Psoas muscle (tissue), 8 donors: ENCODE data around the gene SORBS1. TPM values are rescaled to one million over a fixed set of nuclear protein-coding genes. Genes with fewer than 3 reads are reported as not detected.

Experiments
- ATAC-seq, 4 donors: fragments of 200-7000 bp; cut with Tn5 transposase; one replicate each; pipeline ENCODE4 v1.9.1; 2020; ENCODE audit warnings: moderate library complexity in 3 of 4, mild to moderate bottlenecking in 2 of 4
- DNase-seq, 2 donors: peaks; one replicate each; pipeline ENCODE4 v3.0.0-alpha.2; 2020
- H3K27ac ChIP-seq: fragments of 200-600 bp; one replicate; pipeline ENCODE4 v1.8.0; 2022
- H3K27me3 ChIP-seq, 3 donors: fragments of 200-600 bp in 1 of 3; one replicate each; pipeline versions ENCODE4 v1.6.1 to v1.8.0; 2013 to 2022; ENCODE audit warnings: low read length in 2 of 3, mild to moderate bottlenecking in 2 of 3, moderate library complexity in 1 of 3; ENCODE audit not compliant: insufficient read depth in 3 of 3
- H3K36me3 ChIP-seq, 2 donors: fragments of 200-600 bp in 1 of 2; one replicate each; pipeline versions ENCODE4 v1.6.1 to v1.8.0; 2013 to 2022; ENCODE audit warnings: low read depth in 1 of 2, mild to moderate bottlenecking in 1 of 2, moderate library complexity in 1 of 2; ENCODE audit not compliant: insufficient read depth in 1 of 2
- H3K4me1 ChIP-seq: fragments of 200-600 bp; one replicate; pipeline ENCODE4 v1.8.0; 2022
- H3K4me3 ChIP-seq: fragments of 200-600 bp; one replicate; pipeline ENCODE4 v1.8.0; 2022; ENCODE audit warnings: mild to moderate bottlenecking
- H3K9me3 ChIP-seq: fragments of 200-600 bp; one replicate; pipeline ENCODE4 v1.8.0; 2022
- CTCF ChIP-seq: fragments of 200-600 bp; IDR thresholded peaks from one replicate; pipeline ENCODE4 v1.8.0; 2022; ENCODE audit warnings: antibody characterized with exemption
- WGBS, 3 donors: extraction: QIAGEN DNeasy Blood & Tissue Kit; methylation state at CpG; one replicate each; pipeline versions ENCODE4 v1.1.6 to v1.1.7; 2013; 5-methylcytosine and 5-hydroxymethylcytosine counted together
- intact Hi-C, 2 donors: fragments of 100-400 bp; cut with DNase I; formaldehyde crosslinking; loops; one replicate each; pipeline versions ENCODE4 v1.11.0 to v1.14.2; 2022
- polyA plus RNA-seq, 3 donors: library from polyadenylated mRNA; stranded (reverse); fragments of 200-250 nt; gene quantifications; one replicate each; pipeline ENCODE4 v1.2.3, GENCODE V29; 2013
- total RNA-seq, 4 donors: library from RNA; stranded (reverse); fragmentation: NEBNext Ultra II Directional in 2 of 4; extraction: Animal tissue kit (Norgen Biotek cat#: 25700) in 2 of 4; gene quantifications; one replicate each; pipeline versions ENCODE4 v1.2.1 to v1.2.4, GENCODE V29; 2021 to 2023
- donor health status: healthy with polysubstance abuse.
- donor health status: DM: no; HTN: no; CAD: no; lungs with moderate emphysema.
- donor health status: Bipolar disorder and iron deficiency.
- donor health status: healthy.
- donor health status: DM: yes; HTN: yes; CAD: no.
- donor health status: DM: no; HTN: no; CAD: no.
- donor health status: DM: no; HTN: no; CAD: no.
- donor health status: DM: yes; HTN: yes; CAD: no.

SORBS1 gene
- total and polyA plus RNA-seq, 7 donors, result 17.3 to 306 (median 145) TPM

GRCh38 chr10:95377950-95378349 lies 183.2 kb downstream of the SORBS1 start:
- Histone ChIP-seq H3K27me3 (no peaks in the 10 kb centered on the region), H3K9me3 (no peaks in the 10 kb centered on the region), H3K4me3 (no peak overlapping the region), H3K4me1 (no peaks in the 10 kb centered on the region), H3K27ac (peak overlapping the region; percentile 27), H3K36me3 (peaks cover 14 to 89% of the 10 kb centered on the region in 2 donors)
- ATAC-seq (no peak), DNase-seq (no peak)
- WGBS, 3 donors, result 26 to 54% (median 27%) methylated on average over 2 of the region's 2 CpGs
- intact Hi-C loops, result loop anchor here in 1 of 2 donors (5.0 kb wide), 1 partner anchor 49 kb away; no protein-coding TSS in a partner anchor
- no peak for TF ChIP-seq CTCF

GRCh38 chr10:95375418-95375817 lies 185.8 kb downstream of the SORBS1 start:
- no peaks in the 10 kb centered on the region for H3K4me1 ChIP-seq
- intact Hi-C loops, result loop anchor here (2.0 to 5.0 kb wide), 2 partner anchors 52 to 225 kb away; no protein-coding TSS in a partner anchor
- TF ChIP-seq CTCF, result no peak
- DNase-seq, result no peak
- H3K4me3 ChIP-seq, result no peak overlapping the region
- no peaks in the 10 kb centered on the region for H3K27me3 ChIP-seq
- H3K9me3 ChIP-seq, result no peaks in the 10 kb centered on the region
- peaks cover 12 to 89% of the 10 kb centered on the region in 2 donors for H3K36me3 ChIP-seq
- 82 to 91% (median 88%) methylated on average over 1 of the region's 1 CpG for WGBS, 3 donors
- H3K27ac ChIP-seq, result no peak overlapping the region
- ATAC-seq, result no peak

- DNase-seq, result peak; percentile 75 to 82
- Histone ChIP-seq H3K36me3 (peaks cover 12 to 87% of the 10 kb centered on the region in 2 donors), H3K4me1 (no peaks in the 10 kb centered on the region)
Measured at GRCh38 chr10:95374597-95375209, 186.5 kb downstream of the SORBS1 start.

GRCh38 chr10:95373660-95374059 lies 187.5 kb downstream of the SORBS1 start:
- Histone ChIP-seq H3K27me3 (no peaks in the 10 kb centered on the region), H3K36me3 (peaks cover 12 to 88% of the 10 kb centered on the region in 2 donors), H3K4me3 (no peak overlapping the region), H3K4me1 (no peaks in the 10 kb centered on the region), H3K27ac (no peak overlapping the region), H3K9me3 (no peaks in the 10 kb centered on the region)
- intact Hi-C loops, result loop anchor here (1.0 to 2.0 kb wide), 2 partner anchors 227 kb away; no protein-coding TSS in a partner anchor
- DNase-seq (no peak), ATAC-seq (no peak)
- no peak for TF ChIP-seq CTCF

More at GRCh38 chr10:95374597-95375209, 186.5 kb downstream of the SORBS1 start:
- H3K27me3 ChIP-seq, result no peaks in the 10 kb centered on the region
- H3K27ac ChIP-seq, result no peak overlapping the region
- intact Hi-C loops, result loop anchor here (1.0 to 5.0 kb wide), 3 partner anchors 53 to 226 kb away; no protein-coding TSS in a partner anchor
- WGBS, 3 donors, result 17 to 22% (median 20%) methylated on average over 5 of the region's 5 CpGs
- H3K9me3 ChIP-seq, result no peaks in the 10 kb centered on the region
- no peak overlapping the region for H3K4me3 ChIP-seq
- TF ChIP-seq CTCF, result peak; percentile 96
- ATAC-seq, result peak; percentile 89 to 96 (median 94)
